ENCODE results near the gene DEPDC5.

The DEPDC5 gene

GRCh38 chr22:31833930-31834329 lies 80.1 kb downstream of the DEPDC5 start:
- TF ChIP-seq SIN3A (IDR thresholded peaks at IDR 0.05; ENCODE audit: borderline replicate concordance, insufficient read depth, low read length) = no peak
- TF ChIP-seq TAF1 (IDR thresholded peaks at IDR 0.05; ENCODE audit: borderline replicate concordance, insufficient read depth, low read length) = no peak
- TF ChIP-seq FOXP2 (optimal IDR thresholded peaks at IDR 0.05; ENCODE audit: borderline replicate concordance, extremely low read depth, extremely low read length, insufficient read depth) = no peak
- TF ChIP-seq POLR2AphosphoS5 (IDR thresholded peaks at IDR 0.05; ENCODE audit: low read depth, low read length) = no peak
- TF ChIP-seq, protein P1, sequence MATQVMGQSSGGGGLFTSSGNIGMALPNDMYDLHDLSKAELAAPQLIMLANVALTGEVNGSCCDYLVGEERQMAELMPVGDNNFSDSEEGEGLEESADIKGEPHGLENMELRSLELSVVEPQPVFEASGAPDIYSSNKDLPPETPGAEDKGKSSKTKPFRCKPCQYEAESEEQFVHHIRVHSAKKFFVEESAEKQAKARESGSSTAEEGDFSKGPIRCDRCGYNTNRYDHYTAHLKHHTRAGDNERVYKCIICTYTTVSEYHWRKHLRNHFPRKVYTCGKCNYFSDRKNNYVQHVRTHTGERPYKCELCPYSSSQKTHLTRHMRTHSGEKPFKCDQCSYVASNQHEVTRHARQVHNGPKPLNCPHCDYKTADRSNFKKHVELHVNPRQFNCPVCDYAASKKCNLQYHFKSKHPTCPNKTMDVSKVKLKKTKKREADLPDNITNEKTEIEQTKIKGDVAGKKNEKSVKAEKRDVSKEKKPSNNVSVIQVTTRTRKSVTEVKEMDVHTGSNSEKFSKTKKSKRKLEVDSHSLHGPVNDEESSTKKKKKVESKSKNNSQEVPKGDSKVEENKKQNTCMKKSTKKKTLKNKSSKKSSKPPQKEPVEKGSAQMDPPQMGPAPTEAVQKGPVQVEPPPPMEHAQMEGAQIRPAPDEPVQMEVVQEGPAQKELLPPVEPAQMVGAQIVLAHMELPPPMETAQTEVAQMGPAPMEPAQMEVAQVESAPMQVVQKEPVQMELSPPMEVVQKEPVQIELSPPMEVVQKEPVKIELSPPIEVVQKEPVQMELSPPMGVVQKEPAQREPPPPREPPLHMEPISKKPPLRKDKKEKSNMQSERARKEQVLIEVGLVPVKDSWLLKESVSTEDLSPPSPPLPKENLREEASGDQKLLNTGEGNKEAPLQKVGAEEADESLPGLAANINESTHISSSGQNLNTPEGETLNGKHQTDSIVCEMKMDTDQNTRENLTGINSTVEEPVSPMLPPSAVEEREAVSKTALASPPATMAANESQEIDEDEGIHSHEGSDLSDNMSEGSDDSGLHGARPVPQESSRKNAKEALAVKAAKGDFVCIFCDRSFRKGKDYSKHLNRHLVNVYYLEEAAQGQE (IDR thresholded peaks at IDR 0.05; ENCODE audit: insufficient read depth in 1 of 2, low read depth in 2 of 2, low read length in 2 of 2) = no peak

- TF ChIP-seq, protein P1 (IDR thresholded peaks at IDR 0.05; ENCODE audit: insufficient read depth in 1 of 2, low read depth in 2 of 2, low read length in 2 of 2) = no peak
- no peak for TF ChIP-seq FOXP2 (optimal IDR thresholded peaks at IDR 0.05; ENCODE audit: borderline replicate concordance, extremely low read depth, extremely low read length, insufficient read depth)
- no peak for TF ChIP-seq TAF1 (IDR thresholded peaks at IDR 0.05; ENCODE audit: borderline replicate concordance, insufficient read depth, low read length)
- no peak for TF ChIP-seq SIN3A (IDR thresholded peaks at IDR 0.05; ENCODE audit: borderline replicate concordance, insufficient read depth, low read length)
- no peak for TF ChIP-seq POLR2AphosphoS5 (IDR thresholded peaks at IDR 0.05; ENCODE audit: low read depth, low read length)
Observed at GRCh38 chr22:31836010-31836409, 82.2 kb downstream of the DEPDC5 start.

- TF ChIP-seq, protein P1 (IDR thresholded peaks at IDR 0.05; ENCODE audit: insufficient read depth in 1 of 2, low read depth in 2 of 2, low read length in 2 of 2) = no peak
- TF ChIP-seq TAF1 (IDR thresholded peaks at IDR 0.05; ENCODE audit: borderline replicate concordance, insufficient read depth, low read length) (no peak), FOXP2 (optimal IDR thresholded peaks at IDR 0.05; ENCODE audit: borderline replicate concordance, extremely low read depth, extremely low read length, insufficient read depth) (no peak), POLR2AphosphoS5 (IDR thresholded peaks at IDR 0.05; ENCODE audit: low read depth, low read length) (no peak), SIN3A (IDR thresholded peaks at IDR 0.05; ENCODE audit: borderline replicate concordance, insufficient read depth, low read length) (no peak)
Observed at GRCh38 chr22:31838917-31839316, 85.1 kb downstream of the DEPDC5 start.

- TF ChIP-seq POLR2AphosphoS5 (IDR thresholded peaks at IDR 0.05; ENCODE audit: low read depth, low read length) (no peak), SIN3A (IDR thresholded peaks at IDR 0.05; ENCODE audit: borderline replicate concordance, insufficient read depth, low read length) (no peak), FOXP2 (optimal IDR thresholded peaks at IDR 0.05; ENCODE audit: borderline replicate concordance, extremely low read depth, extremely low read length, insufficient read depth) (no peak)
Observed at GRCh38 chr22:31839986-31840385, 86.2 kb downstream of the DEPDC5 start.

- TF ChIP-seq SIN3A (IDR thresholded peaks at IDR 0.05; ENCODE audit: borderline replicate concordance, insufficient read depth, low read length) (no peak), FOXP2 (optimal IDR thresholded peaks at IDR 0.05; ENCODE audit: borderline replicate concordance, extremely low read depth, extremely low read length, insufficient read depth) (no peak)
- TF ChIP-seq, protein P1 (IDR thresholded peaks at IDR 0.05; ENCODE audit: insufficient read depth in 1 of 2, low read depth in 2 of 2, low read length in 2 of 2) = no peak
Observed at GRCh38 chr22:31840585-31840984, 86.8 kb downstream of the DEPDC5 start.
